Measurements from ENCODE around the gene DAZAP1.
A peak's percentile ranks its signal among the peaks of the same experiment; 100 is the strongest.
"Not testable (repeated sequence)": the region's sequence is repeated elsewhere in the genome, so short reads cannot be mapped to it uniquely, and the experiment has no call there.

DAZAP1 gene

GRCh38 chr19:1473085-1473851 lies 65.9 kb downstream of the DAZAP1 start:
- DNase-seq (ENCODE audit: low read depth) = no peak

DNA sequence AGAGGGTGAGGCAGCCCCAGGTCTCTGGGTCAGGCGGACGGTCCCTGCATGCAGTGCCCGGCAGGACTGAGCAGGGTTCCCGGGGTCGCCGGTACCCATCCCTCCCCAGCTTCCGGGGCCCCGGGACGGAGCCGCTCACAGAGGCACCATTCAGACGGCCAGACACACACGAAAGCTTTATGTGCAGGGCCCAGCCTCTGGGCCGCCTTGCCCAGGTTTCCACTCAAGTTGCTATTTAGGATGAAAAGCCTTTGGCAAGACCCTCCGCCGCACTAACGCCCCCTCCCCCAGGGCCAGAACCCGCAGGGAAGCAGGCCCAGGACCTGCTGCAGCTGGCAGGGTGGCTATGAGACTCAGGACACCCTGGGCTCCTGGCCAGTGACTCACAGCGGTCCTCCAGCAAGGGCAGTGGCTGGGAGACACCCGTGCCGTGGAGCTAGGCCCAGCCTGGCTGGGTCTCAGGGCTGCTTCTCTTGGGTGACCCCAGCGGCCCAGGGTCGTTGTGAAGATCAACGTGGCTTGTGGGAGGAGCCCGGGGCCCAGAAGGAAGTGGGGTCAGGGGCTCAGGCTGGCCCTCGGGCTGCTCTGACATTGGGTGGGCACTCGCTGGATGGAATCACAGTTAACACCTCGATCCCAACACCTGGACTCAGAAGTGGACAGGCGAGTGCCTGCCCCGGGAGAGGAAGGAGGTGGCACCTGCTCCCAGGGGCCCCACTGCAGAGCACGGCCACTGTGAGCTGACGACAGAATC lies 66.8 kb downstream of the DAZAP1 start:
- no peak for DNase-seq (ENCODE audit: low read depth)

- no peak for DNase-seq (ENCODE audit: low read depth)
Measured at GRCh38 chr19:1474765-1475351, 67.5 kb downstream of the DAZAP1 start.

DNA sequence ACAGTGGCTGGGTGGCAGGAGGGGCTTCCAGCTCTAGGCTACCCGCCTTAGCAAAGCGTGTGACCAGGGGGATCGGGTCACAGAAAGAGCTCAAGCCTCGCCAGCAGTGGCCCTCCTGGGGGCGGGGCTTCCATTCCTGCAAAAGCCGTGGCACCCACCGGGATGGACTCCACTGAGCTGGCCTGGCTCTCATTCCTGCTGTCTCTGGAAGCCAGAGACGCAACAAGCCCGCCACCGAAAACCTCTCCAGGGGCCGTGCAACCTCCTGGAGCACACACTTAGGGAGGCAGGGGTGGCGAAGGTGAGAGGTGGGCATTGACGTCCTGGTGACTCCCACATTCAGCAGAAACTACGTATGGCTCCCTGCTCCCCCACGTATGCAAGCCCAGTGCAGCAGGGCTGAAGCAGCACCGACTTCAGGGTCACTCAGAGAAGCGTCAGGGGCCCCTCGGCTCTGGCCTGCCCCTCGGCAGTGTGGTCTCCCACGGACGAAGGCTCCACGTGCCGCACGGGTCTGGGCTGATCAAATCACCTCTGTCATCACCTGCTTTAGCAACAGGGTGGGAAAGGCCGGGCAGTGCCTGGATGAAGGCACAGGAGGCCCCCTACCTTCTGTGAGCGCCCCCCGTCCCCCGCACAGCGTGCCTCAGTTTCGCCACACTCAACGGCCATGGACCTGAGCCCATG lies 68.5 kb downstream of the DAZAP1 start:
- no peak for DNase-seq (ENCODE audit: low read depth)

GRCh38 chr19:1477056-1477455 lies 69.7 kb downstream of the DAZAP1 start:
- not testable (repeated sequence) for DNase-seq (ENCODE audit: low read depth)

GRCh38 chr19:1478934-1479707 lies 71.7 kb downstream of the DAZAP1 start, which contains the start of gene C19orf25:
Gene C19orf25, minus strand, starts transcription at chr19:1479215. Its CDS starts 312 bp downstream, at chr19:1478903.
- DNase-seq (ENCODE audit: low read depth) = peak; percentile 89

GRCh38 chr19:1481224-1481892 lies 74.0 kb downstream of the DAZAP1 start:
- DNase-seq (ENCODE audit: low read depth) = no peak

GRCh38 chr19:1481893-1482360 lies 74.5 kb downstream of the DAZAP1 start:
- DNase-seq (ENCODE audit: low read depth) = no peak

- DNase-seq (ENCODE audit: low read depth) = no peak
Measured at GRCh38 chr19:1482361-1483130, 75.2 kb downstream of the DAZAP1 start.

- no peak for DNase-seq (ENCODE audit: low read depth)
Measured at GRCh38 chr19:1483131-1483978, 76.0 kb downstream of the DAZAP1 start.

DNA sequence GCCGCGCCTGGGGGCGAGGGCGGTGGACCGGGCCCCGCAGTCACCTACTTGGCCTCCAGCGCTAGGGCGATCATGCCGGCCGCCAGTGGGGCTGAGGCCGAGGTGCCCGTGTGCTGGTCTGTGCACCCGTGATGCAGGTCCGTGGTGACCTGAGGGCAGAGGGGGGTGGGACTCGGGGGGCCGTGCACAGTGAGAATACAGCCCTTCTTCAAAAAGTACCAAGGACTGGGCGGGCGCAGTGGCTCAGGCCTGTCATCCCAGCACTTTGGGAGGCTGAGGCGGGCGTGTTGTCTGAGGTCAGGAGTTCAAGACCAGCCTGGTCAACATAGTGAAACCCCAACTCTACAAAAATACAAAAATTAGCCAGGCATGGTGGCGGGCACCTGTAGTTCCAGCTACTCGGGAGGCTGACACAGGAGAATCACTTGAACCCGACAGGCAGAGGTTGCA lies 76.6 kb downstream of the DAZAP1 start:
- DNase-seq (ENCODE audit: low read depth) = no peak

Measured in stimulated activated CD4-positive, alpha-beta T cell treated with anti-CD3 and anti-CD28 coated beads, Interleukin-2, amount 100 ng/mL, for 4 hours (primary cell).